Measurements from ENCODE around the gene SCRN1. TPM values are rescaled to one million over a fixed set of nuclear protein-coding genes. Genes with fewer than 3 reads are reported as not detected.

Gene SCRN1
- total and polyA plus RNA-seq, 2 of the 13 experiments (the other 11 are each of a cell fraction or from before 2014, with no cell fraction given), result 43.2 to 49.8 TPM

- no peak for TF ChIP-seq ZNF784 (CRISPR knock-in tag; IDR thresholded peaks at IDR 0.05; ENCODE audit: borderline replicate concordance)
- TF ChIP-seq SIX1 (CRISPR knock-in tag; IDR thresholded peaks at IDR 0.05; ENCODE audit: borderline replicate concordance), result no peak
- TF ChIP-seq TEAD3 (CRISPR knock-in tag; optimal IDR thresholded peaks at IDR 0.05; ENCODE audit: borderline replicate concordance), result no peak
- no peak for TF ChIP-seq ZNF672 (CRISPR knock-in tag; IDR thresholded peaks at IDR 0.05)
- TF ChIP-seq DRAP1 (CRISPR knock-in tag; IDR thresholded peaks at IDR 0.05), result no peak
- no peak for TF ChIP-seq RXRB (CRISPR knock-in tag; IDR thresholded peaks at IDR 0.05; ENCODE audit: borderline replicate concordance)
- no peak for TF ChIP-seq ZBTB42 (CRISPR knock-in tag; IDR thresholded peaks at IDR 0.05)
- TF ChIP-seq ZNF276 (CRISPR knock-in tag; IDR thresholded peaks at IDR 0.05; ENCODE audit: low read depth), result no peak
- TF ChIP-seq HMGXB3 (CRISPR knock-in tag; IDR thresholded peaks at IDR 0.05; ENCODE audit: borderline replicate concordance), result no peak
Measured at GRCh38 chr7:29940199-29940598, 49.4 kb downstream of the SCRN1 start (continued).

Measured in HepG2 (cell line).